NB4 (cell line): ENCODE measurements around the gene CSTF2T.

Experiments
- POLR2A ChIP-seq: IDR thresholded peaks from 2 replicates; pipeline ENCODE4 v1.6.1; 2011; ENCODE audit warnings: mild to moderate bottlenecking; ENCODE audit not compliant: insufficient read length; ENCODE audit errors: extremely low read depth
- TF ChIP-seq, protein P1 (sequence below): IDR thresholded peaks from one replicate; pipeline ENCODE4 v1.5.1; 2012; ENCODE audit warnings: low read depth, low read length

DNA sequence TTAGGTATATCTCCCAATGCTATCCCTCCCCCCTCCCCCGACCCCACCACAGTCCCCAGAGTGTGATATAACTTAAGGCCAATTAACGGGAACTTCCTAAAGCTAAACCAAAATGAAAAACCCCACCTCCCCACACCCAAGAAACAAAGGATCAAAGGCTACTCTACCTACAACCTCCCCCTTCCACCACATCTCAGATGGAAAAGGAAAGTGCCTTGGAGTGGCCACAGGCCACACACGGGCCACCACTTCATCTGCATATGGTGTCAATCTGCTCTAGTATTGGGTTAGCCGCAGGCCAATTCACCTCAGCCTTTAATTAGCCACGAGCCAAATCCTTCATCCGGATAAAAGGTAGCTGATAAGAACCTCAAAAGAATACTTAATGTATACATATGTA lies 19.6 kb downstream of the CSTF2T start:
- TF ChIP-seq, protein P1, sequence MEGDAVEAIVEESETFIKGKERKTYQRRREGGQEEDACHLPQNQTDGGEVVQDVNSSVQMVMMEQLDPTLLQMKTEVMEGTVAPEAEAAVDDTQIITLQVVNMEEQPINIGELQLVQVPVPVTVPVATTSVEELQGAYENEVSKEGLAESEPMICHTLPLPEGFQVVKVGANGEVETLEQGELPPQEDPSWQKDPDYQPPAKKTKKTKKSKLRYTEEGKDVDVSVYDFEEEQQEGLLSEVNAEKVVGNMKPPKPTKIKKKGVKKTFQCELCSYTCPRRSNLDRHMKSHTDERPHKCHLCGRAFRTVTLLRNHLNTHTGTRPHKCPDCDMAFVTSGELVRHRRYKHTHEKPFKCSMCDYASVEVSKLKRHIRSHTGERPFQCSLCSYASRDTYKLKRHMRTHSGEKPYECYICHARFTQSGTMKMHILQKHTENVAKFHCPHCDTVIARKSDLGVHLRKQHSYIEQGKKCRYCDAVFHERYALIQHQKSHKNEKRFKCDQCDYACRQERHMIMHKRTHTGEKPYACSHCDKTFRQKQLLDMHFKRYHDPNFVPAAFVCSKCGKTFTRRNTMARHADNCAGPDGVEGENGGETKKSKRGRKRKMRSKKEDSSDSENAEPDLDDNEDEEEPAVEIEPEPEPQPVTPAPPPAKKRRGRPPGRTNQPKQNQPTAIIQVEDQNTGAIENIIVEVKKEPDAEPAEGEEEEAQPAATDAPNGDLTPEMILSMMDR = no peak
- no peak for TF ChIP-seq POLR2A
